T-helper 2 cell treated with Interferon-gamma antibody and Interleukin-4, amounts not matched to agents 5 μg/mL and 100 μg/mL, for 36 hours (primary cell): ENCODE data around the gene ITIH3.
"Not testable (repeated sequence)": the region's sequence is repeated elsewhere in the genome, so short reads cannot be mapped to it uniquely, and the experiment has no call there.

Experiments
- DNase-seq: peaks from one replicate; pipeline ENCODE4 v3.0.0; 2021; ENCODE audit warnings: low spot score
- H3K27ac Mint-ChIP-seq: one replicate; pipeline ENCODE4 v1.8.0; 2021; ENCODE audit warnings: mild to moderate bottlenecking, mixed read lengths
- H3K27me3 Mint-ChIP-seq: one replicate; pipeline ENCODE4 v1.8.0; 2021; ENCODE audit warnings: low read depth, mixed read lengths
- H3K36me3 Mint-ChIP-seq: one replicate; pipeline ENCODE4 v1.8.0; 2021; ENCODE audit warnings: low read depth, mixed read lengths
- H3K4me1 Mint-ChIP-seq: one replicate; pipeline ENCODE4 v1.8.0; 2021; ENCODE audit warnings: low read depth, mixed read lengths
- H3K4me3 Mint-ChIP-seq: one replicate; pipeline ENCODE4 v1.8.0; 2022; ENCODE audit warnings: mild to moderate bottlenecking, moderate library complexity, mixed read lengths
- H3K9me3 Mint-ChIP-seq: one replicate; pipeline ENCODE4 v1.8.0; 2021; ENCODE audit warnings: mixed read lengths

Gene ITIH3

DNA sequence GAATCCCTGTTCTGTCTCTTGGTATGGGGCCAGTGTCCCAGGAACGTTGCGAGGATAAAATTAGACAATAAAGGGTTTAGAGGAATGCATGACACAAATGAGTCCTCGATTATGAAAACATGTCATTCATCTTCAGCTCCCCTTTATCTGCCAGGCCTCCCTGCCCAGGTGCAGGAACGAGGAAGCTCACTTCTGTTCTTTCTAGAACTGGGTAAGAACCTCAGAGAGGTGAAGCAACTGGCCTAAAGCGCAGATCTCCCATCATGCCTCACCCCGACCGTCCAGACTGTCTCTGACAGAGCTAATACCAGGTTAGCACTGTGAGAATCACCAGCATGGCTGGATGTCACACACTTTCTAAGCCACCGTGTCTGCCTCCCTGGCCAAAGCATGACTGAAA, 18.7 kb upstream of the ITIH3 start:
- Mint-ChIP-seq H3K36me3 (no peaks in the 10 kb centered on the region), H3K4me1 (peaks cover 8% of the 10 kb centered on the region), H3K9me3 (no peaks in the 10 kb centered on the region), H3K27ac (no peak overlapping the region), H3K4me3 (no peak overlapping the region), H3K27me3 (no peaks in the 10 kb centered on the region)
- no peak for DNase-seq

DNA sequence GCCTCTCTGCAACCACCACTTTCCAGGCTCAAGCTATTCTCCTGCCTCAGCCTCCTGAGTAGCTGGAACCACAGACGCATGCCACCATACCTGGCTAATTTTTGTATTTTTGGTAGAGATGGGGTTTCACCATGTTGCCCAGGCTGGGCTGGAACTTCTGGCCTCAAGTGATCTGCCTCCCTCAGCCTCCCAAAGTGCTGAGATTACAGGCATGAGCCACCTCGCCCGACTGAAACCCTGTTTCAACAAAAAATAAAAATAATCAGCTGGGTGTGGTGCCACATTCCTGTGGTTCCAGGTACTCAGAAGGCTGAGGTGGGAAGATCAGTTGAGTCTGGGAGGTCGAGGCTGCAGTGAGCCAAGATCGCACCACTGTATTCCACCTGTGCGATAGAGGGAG, 18.1 kb upstream of the ITIH3 start:
- H3K9me3 Mint-ChIP-seq, DNase-seq, H3K4me3 Mint-ChIP-seq, H3K4me1 Mint-ChIP-seq, H3K27me3 Mint-ChIP-seq, H3K27ac Mint-ChIP-seq, H3K36me3 Mint-ChIP-seq: not testable (repeated sequence)

GRCh38 chr3:52777127-52777958, 17.3 kb upstream of the ITIH3 start, which contains the start of gene ITIH1:
TSS of gene ITIH1 (plus strand) at chr3:52777599. CDS start at chr3:52777616, 17 bp downstream.
- Mint-ChIP-seq H3K27ac (no peak within 1 kb of the TSS), H3K9me3 (no peaks in the 10 kb centered on the region), H3K4me1 (no peaks in the 10 kb centered on the region), H3K36me3 (no peaks in the 10 kb centered on the region), H3K4me3 (no peak within 1 kb of the TSS), H3K27me3 (no peaks in the 10 kb centered on the region)
- no peak for DNase-seq

- Mint-ChIP-seq H3K9me3 (no peaks in the 10 kb centered on the region), H3K4me3 (no peak overlapping the region), H3K36me3 (no peaks in the 10 kb centered on the region), H3K27ac (no peak overlapping the region), H3K4me1 (no peaks in the 10 kb centered on the region), H3K27me3 (no peaks in the 10 kb centered on the region)
- DNase-seq = no peak
These were observed 16.4 kb upstream of the ITIH3 start for GRCh38 chr3:52777959-52778805.

GRCh38 chr3:52779011-52779836, 15.4 kb upstream of the ITIH3 start:
- H3K9me3 Mint-ChIP-seq = no peaks in the 10 kb centered on the region
- no peak overlapping the region for H3K4me3 Mint-ChIP-seq
- DNase-seq = no peak
- no peaks in the 10 kb centered on the region for H3K36me3 Mint-ChIP-seq
- no peaks in the 10 kb centered on the region for H3K4me1 Mint-ChIP-seq
- H3K27ac Mint-ChIP-seq = no peak overlapping the region
- H3K27me3 Mint-ChIP-seq = no peaks in the 10 kb centered on the region

DNA sequence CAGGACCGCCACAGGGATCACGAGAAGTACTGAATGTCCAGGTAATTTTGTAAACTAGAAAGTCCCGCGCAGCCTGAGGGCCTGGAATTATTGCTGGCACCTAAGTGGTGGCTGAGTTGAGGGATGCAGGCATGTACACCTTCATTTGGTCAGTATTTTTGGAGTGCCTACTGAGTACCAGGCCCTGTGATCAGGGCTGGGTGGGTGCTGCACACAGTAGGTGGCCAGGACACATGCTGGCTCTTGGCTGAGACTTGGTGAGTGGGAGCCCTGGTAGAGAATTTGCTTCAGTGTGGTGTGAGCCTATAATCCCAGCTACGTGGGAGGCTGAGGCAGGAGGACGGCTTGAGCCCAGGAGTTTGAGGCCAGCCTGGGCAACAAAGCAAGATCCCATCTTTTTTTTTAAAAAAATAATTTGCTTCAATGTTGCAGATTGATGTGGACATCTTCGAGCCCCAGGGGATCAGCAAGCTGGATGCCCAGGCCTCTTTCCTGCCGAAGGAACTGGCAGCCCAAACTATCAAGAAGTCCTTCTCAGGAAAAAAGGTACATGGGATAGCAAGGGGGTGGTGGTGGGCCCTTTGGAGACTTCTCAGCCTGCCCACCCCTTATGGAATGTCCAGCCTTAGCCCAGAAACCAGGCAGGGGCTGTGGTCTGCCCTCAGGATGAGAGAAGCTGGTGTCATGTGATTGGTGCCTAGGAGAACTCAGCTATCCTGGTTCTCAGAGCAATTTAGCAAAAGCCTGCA, 14.6 kb upstream of the ITIH3 start:
- Mint-ChIP-seq H3K4me1 (no peaks in the 10 kb centered on the region), H3K27me3 (no peaks in the 10 kb centered on the region), H3K9me3 (no peaks in the 10 kb centered on the region), H3K27ac (no peak overlapping the region), H3K36me3 (no peaks in the 10 kb centered on the region), H3K4me3 (no peak overlapping the region)
- no peak for DNase-seq

DNA sequence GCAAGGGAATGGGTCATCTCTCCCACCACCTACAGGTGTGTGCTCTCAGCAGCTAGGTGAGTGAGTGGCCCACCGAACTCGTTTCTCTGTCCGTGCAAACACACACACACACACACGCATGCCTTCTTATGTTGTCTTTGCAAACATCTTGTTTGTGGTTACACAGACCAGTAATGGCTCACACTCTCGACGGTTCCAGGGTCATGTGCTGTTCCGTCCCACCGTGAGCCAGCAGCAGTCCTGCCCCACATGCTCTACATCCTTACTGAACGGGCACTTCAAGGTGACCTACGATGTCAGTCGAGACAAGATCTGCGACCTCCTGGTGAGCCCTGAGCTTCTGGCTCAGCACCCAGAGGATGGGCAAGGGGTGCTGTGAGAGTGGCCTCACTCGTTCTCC, 12.9 kb upstream of the ITIH3 start:
- Mint-ChIP-seq H3K36me3 (no peaks in the 10 kb centered on the region), H3K9me3 (no peaks in the 10 kb centered on the region), H3K27me3 (no peaks in the 10 kb centered on the region), H3K4me1 (no peaks in the 10 kb centered on the region), H3K27ac (no peak overlapping the region), H3K4me3 (no peak overlapping the region)
- DNase-seq = no peak

GRCh38 chr3:52782412-52783210, 12.0 kb upstream of the ITIH3 start:
- Mint-ChIP-seq H3K9me3 (no peaks in the 10 kb centered on the region), H3K36me3 (no peaks in the 10 kb centered on the region), H3K27ac (no peak overlapping the region), H3K27me3 (no peaks in the 10 kb centered on the region), H3K4me1 (no peaks in the 10 kb centered on the region), H3K4me3 (no peak overlapping the region)
- DNase-seq = no peak

- Mint-ChIP-seq H3K27me3 (no peaks in the 10 kb centered on the region), H3K36me3 (no peaks in the 10 kb centered on the region), H3K9me3 (no peaks in the 10 kb centered on the region), H3K4me3 (no peak overlapping the region), H3K4me1 (no peaks in the 10 kb centered on the region), H3K27ac (no peak overlapping the region)
- no peak for DNase-seq
These were observed 11.4 kb upstream of the ITIH3 start for GRCh38 chr3:52783211-52783555.

GRCh38 chr3:52784021-52784621, 10.5 kb upstream of the ITIH3 start:
- Mint-ChIP-seq H3K36me3 (no peaks in the 10 kb centered on the region), H3K27ac (no peak overlapping the region), H3K27me3 (no peaks in the 10 kb centered on the region), H3K4me3 (no peak overlapping the region), H3K9me3 (no peaks in the 10 kb centered on the region), H3K4me1 (no peaks in the 10 kb centered on the region)
- no peak for DNase-seq

GRCh38 chr3:52784931-52785590, 9.5 kb upstream of the ITIH3 start:
- Mint-ChIP-seq H3K4me3 (no peak overlapping the region), H3K4me1 (no peaks in the 10 kb centered on the region)

More at GRCh38 chr3:52784931-52785590, 9.5 kb upstream of the ITIH3 start:
- no peak for DNase-seq
- H3K9me3 Mint-ChIP-seq = no peaks in the 10 kb centered on the region
- no peaks in the 10 kb centered on the region for H3K36me3 Mint-ChIP-seq
- H3K27me3 Mint-ChIP-seq = no peaks in the 10 kb centered on the region
- H3K27ac Mint-ChIP-seq = no peak overlapping the region
